ENCODE measurements around the gene OR2AG2. TPM values are rescaled to one million over a fixed set of nuclear protein-coding genes. Genes with fewer than 3 reads are reported as not detected.
"Not testable (repeated sequence)": the region's sequence is repeated elsewhere in the genome, so short reads cannot be mapped to it uniquely, and the experiment has no call there.

Gene OR2AG2
- total RNA-seq, 2 experiments from 2014 or later = 0.82 to 1.7 TPM

DNA sequence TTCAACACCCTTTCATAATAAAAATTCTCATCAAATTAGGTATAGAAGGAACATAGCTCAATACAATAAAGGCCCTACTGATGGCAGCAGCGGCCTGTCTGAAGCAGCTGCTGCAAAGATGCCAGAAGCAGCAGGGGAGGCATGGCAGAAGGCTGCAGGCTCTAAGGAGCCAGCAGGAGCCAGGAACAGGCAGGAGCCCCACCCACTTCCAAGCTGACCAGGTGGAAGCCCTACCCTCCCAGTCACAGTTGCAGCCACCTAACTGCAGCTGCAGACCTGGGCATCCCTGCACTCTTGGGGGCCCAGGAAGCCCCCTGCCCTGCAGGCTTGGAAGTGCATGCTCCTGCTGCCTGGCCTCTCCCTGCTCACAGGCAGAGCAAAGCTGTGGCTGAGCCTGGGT is 45.9 kb upstream of the OR2AG2 start:
- intact Hi-C loops (cut with micrococcal nuclease; ENCODE audit: unreplicated experiment) = loop anchor here (2.0 to 10.0 kb wide), 2 partner anchors 29 to 457 kb away; no protein-coding TSS in a partner anchor
- no peak for TF ChIP-seq EZH2phosphoT487 (IDR thresholded peaks at IDR 0.05; ENCODE audit: borderline replicate concordance, low read depth, low read length)
- TF ChIP-seq, protein P1, sequence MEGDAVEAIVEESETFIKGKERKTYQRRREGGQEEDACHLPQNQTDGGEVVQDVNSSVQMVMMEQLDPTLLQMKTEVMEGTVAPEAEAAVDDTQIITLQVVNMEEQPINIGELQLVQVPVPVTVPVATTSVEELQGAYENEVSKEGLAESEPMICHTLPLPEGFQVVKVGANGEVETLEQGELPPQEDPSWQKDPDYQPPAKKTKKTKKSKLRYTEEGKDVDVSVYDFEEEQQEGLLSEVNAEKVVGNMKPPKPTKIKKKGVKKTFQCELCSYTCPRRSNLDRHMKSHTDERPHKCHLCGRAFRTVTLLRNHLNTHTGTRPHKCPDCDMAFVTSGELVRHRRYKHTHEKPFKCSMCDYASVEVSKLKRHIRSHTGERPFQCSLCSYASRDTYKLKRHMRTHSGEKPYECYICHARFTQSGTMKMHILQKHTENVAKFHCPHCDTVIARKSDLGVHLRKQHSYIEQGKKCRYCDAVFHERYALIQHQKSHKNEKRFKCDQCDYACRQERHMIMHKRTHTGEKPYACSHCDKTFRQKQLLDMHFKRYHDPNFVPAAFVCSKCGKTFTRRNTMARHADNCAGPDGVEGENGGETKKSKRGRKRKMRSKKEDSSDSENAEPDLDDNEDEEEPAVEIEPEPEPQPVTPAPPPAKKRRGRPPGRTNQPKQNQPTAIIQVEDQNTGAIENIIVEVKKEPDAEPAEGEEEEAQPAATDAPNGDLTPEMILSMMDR (conservative IDR thresholded peaks at IDR 0.05; ENCODE audit: low read length) = no peak
- H3K27ac ChIP-seq (ENCODE audit: low read depth, low read length, poor library complexity, severe bottlenecking) = no peak overlapping the region
- no peak overlapping the region for H3K4me3 ChIP-seq (ENCODE audit: low read depth, low read length, poor library complexity, severe bottlenecking)
- BruUV-seq (replicated peaks) = no TSS peak
- ChIA-PET POLR2A (interaction anchor here (0.6 to 1.4 kb wide), 3 partner anchors 16 to 110 kb away, joined by 3 read pairs; no protein-coding TSS in a partner anchor), CTCF (ENCODE audit: unreplicated experiment) (no interaction called here)
- no peak overlapping the region for H3K4me2 ChIP-seq (ENCODE audit: low read length)
- no peaks in the 10 kb centered on the region for H3K79me2 ChIP-seq (ENCODE audit: insufficient read depth, low read depth, low read length)
- no peak for DNase-seq (ENCODE audit: low spot score)
- no peaks in the 10 kb centered on the region; the same call in 1 of the 2 replicates for H3K9me3 ChIP-seq (ENCODE audit: low read length)
- H2AFZ ChIP-seq (ENCODE audit: low read length) = no peak overlapping the region
- no peaks in the 10 kb centered on the region for H4K20me1 ChIP-seq (ENCODE audit: insufficient read depth, low read length)
- no peaks in the 10 kb centered on the region for H3K4me1 ChIP-seq (ENCODE audit: insufficient read depth, low read length, poor library complexity, severe bottlenecking)
- H3K9me2 ChIP-seq (ENCODE audit: insufficient read depth, low read length) = no peaks in the 10 kb centered on the region
- H3K36me3 ChIP-seq (ENCODE audit: insufficient read depth, low read length) = no peaks in the 10 kb centered on the region

DNA sequence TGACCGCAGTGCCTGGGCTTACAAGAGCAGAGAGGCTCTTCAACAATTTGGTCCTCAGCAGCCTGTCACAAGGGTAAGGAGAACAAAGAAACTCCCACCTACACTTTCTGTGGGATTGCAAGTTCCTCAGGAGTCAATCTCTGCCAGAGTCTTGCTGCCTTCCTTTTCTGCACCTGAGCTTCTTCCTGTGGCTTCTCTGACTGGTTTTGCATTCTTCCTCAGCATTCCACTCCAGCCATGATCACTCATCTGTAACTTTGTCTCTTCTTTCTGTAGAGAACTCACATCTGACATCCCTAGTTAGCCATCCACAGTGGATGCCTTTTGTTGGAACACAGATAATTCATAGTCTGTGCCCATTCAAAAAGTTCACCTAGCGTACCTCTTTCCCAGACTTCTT is 41.9 kb upstream of the OR2AG2 start:
- H3K9me3 ChIP-seq (ENCODE audit: low read length) = no peaks in the 10 kb centered on the region
- H3K4me2 ChIP-seq (ENCODE audit: low read length) = no peak overlapping the region
- DNase-seq (ENCODE audit: low spot score) = no peak
- H3K4me1 ChIP-seq (ENCODE audit: insufficient read depth, low read length, poor library complexity, severe bottlenecking) = no peaks in the 10 kb centered on the region
- no peak overlapping the region for H3K27ac ChIP-seq (ENCODE audit: low read depth, low read length, poor library complexity, severe bottlenecking)
- BruUV-seq (replicated peaks) = no TSS peak
- no peak for TF ChIP-seq EZH2phosphoT487 (IDR thresholded peaks at IDR 0.05; ENCODE audit: borderline replicate concordance, low read depth, low read length)
- TF ChIP-seq, protein P1 (conservative IDR thresholded peaks at IDR 0.05; ENCODE audit: low read length) = no peak
- intact Hi-C loops (cut with micrococcal nuclease; ENCODE audit: unreplicated experiment) = loop anchor here (5.0 to 10.0 kb wide), 2 partner anchors 461 to 629 kb away; no protein-coding TSS in a partner anchor
- H4K20me1 ChIP-seq (ENCODE audit: insufficient read depth, low read length) = no peaks in the 10 kb centered on the region
- H3K4me3 ChIP-seq (ENCODE audit: low read depth, low read length, poor library complexity, severe bottlenecking) = no peak overlapping the region
- CTCF ChIA-PET (ENCODE audit: unreplicated experiment) = no interaction called here
- POLR2A ChIA-PET = no interaction called here
- H3K36me3 ChIP-seq (ENCODE audit: insufficient read depth, low read length) = no peaks in the 10 kb centered on the region
- no peaks in the 10 kb centered on the region for H3K9me2 ChIP-seq (ENCODE audit: insufficient read depth, low read length)
- no peak overlapping the region for H2AFZ ChIP-seq (ENCODE audit: low read length)
- H3K79me2 ChIP-seq (ENCODE audit: insufficient read depth, low read depth, low read length) = no peaks in the 10 kb centered on the region

DNA sequence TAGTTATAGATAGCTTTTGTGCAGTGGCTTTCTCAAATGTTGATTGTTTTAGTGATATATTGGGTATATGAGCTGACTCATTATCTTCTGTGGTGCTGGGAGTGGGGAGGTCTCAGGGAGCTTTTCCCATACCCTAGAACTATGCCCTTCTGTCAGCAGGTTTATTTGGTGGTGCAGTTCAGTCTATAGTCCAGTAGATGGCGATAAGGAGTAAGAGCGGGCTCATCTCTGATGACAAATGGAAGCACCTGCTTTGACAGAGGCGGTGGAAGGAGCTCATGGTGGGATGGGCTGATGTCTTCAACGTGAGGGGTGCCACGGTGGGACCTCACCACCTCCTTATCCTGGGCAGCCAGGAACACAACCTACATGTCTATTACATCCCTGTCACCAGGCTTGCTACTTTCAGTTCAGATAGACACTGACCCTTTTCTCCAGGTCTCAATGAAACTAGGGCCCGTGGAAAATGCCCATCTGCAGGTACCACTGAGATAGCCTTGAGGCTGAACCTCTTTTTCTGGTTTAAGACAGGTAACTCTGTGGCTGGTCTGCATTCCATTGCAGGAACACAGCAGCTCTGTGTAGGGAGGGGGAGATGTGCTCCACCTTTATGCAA is 40.7 kb upstream of the OR2AG2 start:
- Histone ChIP-seq H3K9me3 (ENCODE audit: low read length) (no peaks in the 10 kb centered on the region), H2AFZ (ENCODE audit: low read length) (no peak overlapping the region), H3K27ac (ENCODE audit: low read depth, low read length, poor library complexity, severe bottlenecking) (no peak overlapping the region), H3K36me3 (ENCODE audit: insufficient read depth, low read length) (no peaks in the 10 kb centered on the region), H3K4me2 (ENCODE audit: low read length) (no peak overlapping the region), H3K4me3 (ENCODE audit: low read depth, low read length, poor library complexity, severe bottlenecking) (no peak overlapping the region), H3K79me2 (ENCODE audit: insufficient read depth, low read depth, low read length) (no peaks in the 10 kb centered on the region), H3K4me1 (ENCODE audit: insufficient read depth, low read length, poor library complexity, severe bottlenecking) (no peaks in the 10 kb centered on the region), H4K20me1 (ENCODE audit: insufficient read depth, low read length) (no peaks in the 10 kb centered on the region), H3K9me2 (ENCODE audit: insufficient read depth, low read length) (no peaks in the 10 kb centered on the region)
- ChIA-PET CTCF (ENCODE audit: unreplicated experiment) (interaction anchor here (0.6 to 1.6 kb wide), 5 partner anchors 11 to 284 kb away, joined by 3 to 5 read pairs (median 3); no protein-coding TSS in a partner anchor), POLR2A (interaction anchor here (0.6 to 0.8 kb wide), 3 partner anchors 11 to 626 kb away, joined by 3 read pairs; partner anchors contain the start of gene OR10A2)
- no TSS peak for BruUV-seq (replicated peaks)
- no peak for TF ChIP-seq EZH2phosphoT487 (IDR thresholded peaks at IDR 0.05; ENCODE audit: borderline replicate concordance, low read depth, low read length)
- TF ChIP-seq, protein P1 (conservative IDR thresholded peaks at IDR 0.05; ENCODE audit: low read length) = peak; percentile 95
- peak; percentile 61 for DNase-seq (ENCODE audit: low spot score)
- intact Hi-C loops (cut with micrococcal nuclease; ENCODE audit: unreplicated experiment) = loop anchor here (5.0 to 10.0 kb wide), 2 partner anchors 462 to 630 kb away; no protein-coding TSS in a partner anchor

DNA sequence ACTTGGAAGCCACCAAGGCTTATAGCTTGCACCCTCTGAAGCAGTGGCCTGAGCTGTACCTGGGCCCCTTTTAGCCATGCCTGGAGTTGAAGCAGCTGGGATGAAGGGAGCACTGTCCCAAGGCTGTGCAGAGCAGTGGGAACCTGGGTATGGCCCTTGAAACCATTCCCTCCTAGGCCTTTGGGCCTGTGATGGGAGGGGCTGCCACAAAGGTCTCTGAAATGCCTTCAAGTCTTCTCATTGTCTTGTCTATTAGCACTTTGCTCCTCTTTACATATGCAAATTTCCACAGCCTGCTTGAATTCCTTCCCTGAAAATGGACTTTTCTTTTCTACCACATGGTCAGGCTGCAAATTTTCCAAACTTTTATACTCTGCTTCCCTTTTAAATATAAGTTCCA is 29.3 kb upstream of the OR2AG2 start:
- H3K4me3 ChIP-seq (ENCODE audit: low read depth, low read length, poor library complexity, severe bottlenecking); BruUV-seq (replicated peaks); H4K20me1 ChIP-seq (ENCODE audit: insufficient read depth, low read length); H2AFZ ChIP-seq (ENCODE audit: low read length); H3K79me2 ChIP-seq (ENCODE audit: insufficient read depth, low read depth, low read length); H3K9me2 ChIP-seq (ENCODE audit: insufficient read depth, low read length); H3K4me1 ChIP-seq (ENCODE audit: insufficient read depth, low read length, poor library complexity, severe bottlenecking); H3K27ac ChIP-seq (ENCODE audit: low read depth, low read length, poor library complexity, severe bottlenecking); H3K4me2 ChIP-seq (ENCODE audit: low read length); CTCF ChIA-PET (ENCODE audit: unreplicated experiment); H3K36me3 ChIP-seq (ENCODE audit: insufficient read depth, low read length); DNase-seq (ENCODE audit: low spot score); intact Hi-C loops (cut with micrococcal nuclease; ENCODE audit: unreplicated experiment); POLR2A ChIA-PET; H3K9me3 ChIP-seq (ENCODE audit: low read length): not testable (repeated sequence)

Data from OCI-LY7 (cell line).